ENCODE measurements around the gene PASK.
A peak's percentile ranks its signal among the peaks of the same experiment; 100 is the strongest.
"Not testable (repeated sequence)": the region's sequence is repeated elsewhere in the genome, so short reads cannot be mapped to it uniquely, and the experiment has no call there.

Gene PASK

GRCh38 chr2:241107031-241107783 is 42.1 kb downstream of the PASK start:
- no peak for DNase-seq (ENCODE audit: low read depth, low spot score)

GRCh38 chr2:241105641-241106040 is 43.6 kb downstream of the PASK start:
- no peak for DNase-seq (ENCODE audit: low read depth, low spot score)

GRCh38 chr2:241104611-241105010 is 44.7 kb downstream of the PASK start:
- DNase-seq (ENCODE audit: low read depth, low spot score): not testable (repeated sequence)

- DNase-seq (ENCODE audit: low read depth, low spot score): no peak
These were observed 46.1 kb downstream of the PASK start for GRCh38 chr2:241103176-241103595.

GRCh38 chr2:241102239-241102803 is 47.0 kb downstream of the PASK start, which contains the start of gene MTERF4:
Gene MTERF4, minus strand, starts transcription at chr2:241102287. Its CDS starts 14 bp downstream, at chr2:241102273.
- DNase-seq (ENCODE audit: low read depth, low spot score): peak; percentile 40

GRCh38 chr2:241099246-241099645 is 50.0 kb downstream of the PASK start:
- DNase-seq (ENCODE audit: low read depth, low spot score): no peak

GRCh38 chr2:241096979-241097378 is 52.3 kb downstream of the PASK start:
- no peak for DNase-seq (ENCODE audit: low read depth, low spot score)

- no peak for DNase-seq (ENCODE audit: low read depth, low spot score)
These were observed 53.5 kb downstream of the PASK start for GRCh38 chr2:241095594-241096290.

GRCh38 chr2:241094924-241095420 is 54.3 kb downstream of the PASK start:
- no peak for DNase-seq (ENCODE audit: low read depth, low spot score)

- DNase-seq (ENCODE audit: low read depth, low spot score): no peak
These were observed 55.1 kb downstream of the PASK start for GRCh38 chr2:241094172-241094571.

GRCh38 chr2:241093133-241093781 is 56.0 kb downstream of the PASK start:
- DNase-seq (ENCODE audit: low read depth, low spot score): not testable (repeated sequence)

- no peak for DNase-seq (ENCODE audit: low read depth, low spot score)
These were observed 56.6 kb downstream of the PASK start for GRCh38 chr2:241092677-241093076.

GRCh38 chr2:241091734-241092445 is 57.4 kb downstream of the PASK start:
- DNase-seq (ENCODE audit: low read depth, low spot score): no peak

- DNase-seq (ENCODE audit: low read depth, low spot score): no peak
These were observed 58.1 kb downstream of the PASK start for GRCh38 chr2:241091201-241091600.

GRCh38 chr2:241088791-241089732 is 60.2 kb downstream of the PASK start:
- DNase-seq (ENCODE audit: low read depth, low spot score): no peak

GRCh38 chr2:241088376-241088775 is 60.9 kb downstream of the PASK start:
- DNase-seq (ENCODE audit: low read depth, low spot score): no peak

- DNase-seq (ENCODE audit: low read depth, low spot score): no peak
These were observed 61.6 kb downstream of the PASK start for GRCh38 chr2:241087420-241088268.

- no peak for DNase-seq (ENCODE audit: low read depth, low spot score)
These were observed 64.3 kb downstream of the PASK start for GRCh38 chr2:241084856-241085444.

- DNase-seq (ENCODE audit: low read depth, low spot score): no peak
These were observed 66.2 kb downstream of the PASK start for GRCh38 chr2:241083091-241083415.

All from iPS DF 19.7 (cell line).